Subcutaneous abdominal adipose tissue (tissue), 5 donors: Measurements from ENCODE around the gene DNPH1.

Experiments
- H3K27ac ChIP-seq: one replicate; pipeline ENCODE4 v1.7.0; 2013; ENCODE audit warnings: low read depth, mild to moderate bottlenecking, inconsistent platforms, low read length, moderate library complexity
- H3K27me3 ChIP-seq, 5 donors: one replicate each; pipeline ENCODE4 v1.7.0; 2013; ENCODE audit warnings: low read length in 5 of 5, inconsistent platforms in 1 of 5; ENCODE audit not compliant: control insufficient read depth in 5 of 5, insufficient read depth in 4 of 5
- H3K36me3 ChIP-seq, 5 donors: one replicate each; pipeline ENCODE4 v1.7.0; 2013; ENCODE audit warnings: low read length in 5 of 5; ENCODE audit not compliant: control insufficient read depth in 5 of 5, insufficient read depth in 5 of 5
- H3K4me1 ChIP-seq, 5 donors: one replicate each; pipeline ENCODE4 v1.7.0; 2013; ENCODE audit warnings: low read length in 5 of 5, mild to moderate bottlenecking in 3 of 5, moderate library complexity in 1 of 5; ENCODE audit not compliant: control insufficient read depth in 5 of 5, insufficient read depth in 5 of 5
- H3K4me3 ChIP-seq, 5 donors: one replicate each; pipeline ENCODE4 v1.7.0; 2013; ENCODE audit warnings: low read length in 5 of 5, low read depth in 1 of 5
- H3K9ac ChIP-seq, 5 donors: one replicate each; pipeline ENCODE4 v1.7.0; 2013; ENCODE audit warnings: low read length in 5 of 5, mild to moderate bottlenecking in 4 of 5, moderate library complexity in 3 of 5
- H3K9me3 ChIP-seq, 5 donors: one replicate each; pipeline ENCODE4 v1.7.0; 2013; ENCODE audit warnings: low read length in 5 of 5; ENCODE audit not compliant: control insufficient read depth in 5 of 5
- donor health status: healthy.
- donor health status: healthy.
- donor health status: healthy.
- donor health status: healthy.
- donor health status: healthy.

DNPH1 gene

DNA sequence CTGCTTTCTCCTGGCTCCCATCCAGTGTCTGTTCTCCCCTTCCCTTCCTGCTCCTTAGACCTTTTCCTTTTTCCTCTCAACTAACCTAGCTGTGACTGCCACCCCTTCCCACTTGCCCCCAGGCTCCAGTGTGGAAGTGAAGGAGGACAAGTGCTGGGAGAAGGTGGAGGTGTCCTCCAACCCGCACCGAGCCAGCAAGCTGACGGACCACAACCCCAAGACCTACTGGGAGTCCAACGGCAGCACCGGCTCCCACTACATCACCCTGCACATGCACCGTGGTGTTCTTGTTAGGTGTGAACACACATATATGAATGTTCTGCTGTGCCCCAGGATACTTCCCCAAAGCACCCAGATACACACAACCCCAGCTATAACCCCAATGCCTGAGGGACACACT is 28.7 kb downstream of the DNPH1 start:
- H3K4me1 ChIP-seq = no peaks in the 10 kb centered on the region
- no peaks in the 10 kb centered on the region for H3K9me3 ChIP-seq
- no peak overlapping the region for H3K9ac ChIP-seq
- peaks cover 0 to 80% (median 61%) of the 10 kb centered on the region in 5 donors for H3K36me3 ChIP-seq
- H3K27ac ChIP-seq = no peak overlapping the region
- H3K4me3 ChIP-seq = no peak overlapping the region
- no peaks in the 10 kb centered on the region for H3K27me3 ChIP-seq

DNA sequence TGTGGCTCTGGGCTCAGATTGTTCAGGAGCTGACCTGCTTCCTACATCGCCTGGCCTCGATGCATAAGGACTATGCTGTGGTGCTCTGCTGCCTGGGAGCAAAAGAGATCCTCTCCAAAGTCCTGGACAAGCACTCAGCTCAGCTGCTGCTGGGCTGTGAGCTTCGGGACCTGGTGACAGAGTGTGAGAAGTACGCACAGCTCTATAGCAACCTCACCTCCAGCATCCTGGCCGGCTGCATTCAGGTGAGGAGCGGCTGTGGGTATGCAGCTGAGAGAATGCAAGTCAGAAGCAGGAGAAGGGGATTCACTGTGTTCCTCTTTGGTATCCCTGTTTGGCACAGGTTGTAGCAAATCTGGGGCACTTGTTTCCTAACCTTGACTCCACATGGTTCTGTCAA is 29.4 kb downstream of the DNPH1 start:
- no peaks in the 10 kb centered on the region for H3K27me3 ChIP-seq
- H3K36me3 ChIP-seq = peaks cover 0 to 83% (median 60%) of the 10 kb centered on the region in 5 donors
- H3K9me3 ChIP-seq = no peaks in the 10 kb centered on the region
- no peak overlapping the region for H3K4me3 ChIP-seq
- no peaks in the 10 kb centered on the region for H3K4me1 ChIP-seq
- no peak overlapping the region for H3K9ac ChIP-seq
- no peak overlapping the region for H3K27ac ChIP-seq

DNA sequence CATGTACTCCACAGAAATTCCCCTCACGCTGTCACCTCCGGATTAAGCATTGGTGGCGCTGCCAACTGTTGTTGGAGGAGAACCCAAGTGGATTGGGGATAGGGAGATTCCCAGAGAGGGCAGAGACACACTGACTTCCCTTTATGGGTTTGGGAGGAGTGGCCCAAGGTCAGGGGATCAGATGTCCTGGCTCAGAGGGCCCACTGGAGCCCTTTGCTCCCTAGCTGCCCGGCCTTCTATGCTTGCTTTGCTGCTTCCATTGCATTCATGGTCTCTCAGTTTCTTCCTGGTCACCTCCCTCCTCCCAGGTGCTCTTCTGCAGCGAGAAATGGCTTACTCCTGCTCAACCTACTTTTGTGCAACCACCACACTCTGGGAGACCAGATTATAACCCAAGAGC is 32.9 kb downstream of the DNPH1 start:
- no peaks in the 10 kb centered on the region for H3K4me1 ChIP-seq
- H3K36me3 ChIP-seq = peaks cover 0 to 85% (median 61%) of the 10 kb centered on the region in 5 donors

DNA sequence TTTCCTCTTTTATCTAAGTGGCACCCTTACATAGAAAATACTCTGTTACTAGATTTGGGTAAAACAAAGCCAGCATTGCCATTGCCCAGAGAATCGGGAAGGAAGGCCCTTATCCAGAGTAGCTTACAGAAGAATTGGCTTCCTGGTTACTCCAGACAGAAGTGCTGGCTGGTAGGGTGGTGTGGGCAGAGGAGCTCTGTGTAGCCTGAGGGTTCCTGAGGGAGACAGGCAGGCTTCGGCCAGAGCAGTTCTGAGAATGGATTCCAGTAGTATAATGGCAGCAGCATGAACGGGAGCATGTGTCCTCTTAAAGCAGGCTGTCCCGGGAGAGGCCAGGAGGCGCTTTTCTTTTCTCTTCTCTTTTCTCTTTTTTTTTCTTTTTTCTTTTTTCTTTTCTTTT is 35.4 kb downstream of the DNPH1 start:
- Histone ChIP-seq H3K4me1 (no peaks in the 10 kb centered on the region), H3K9ac (no peak overlapping the region), H3K9me3 (no peaks in the 10 kb centered on the region), H3K4me3 (no peak overlapping the region), H3K27ac (no peak overlapping the region), H3K27me3 (no peaks in the 10 kb centered on the region), H3K36me3 (peaks cover 0 to 64% (median 44%) of the 10 kb centered on the region in 5 donors)

More for the DNA sequence above, 32.9 kb downstream of the DNPH1 start:
- H3K9ac ChIP-seq = no peak overlapping the region
- no peaks in the 10 kb centered on the region for H3K27me3 ChIP-seq
- H3K27ac ChIP-seq = no peak overlapping the region
- no peaks in the 10 kb centered on the region for H3K9me3 ChIP-seq
- H3K4me3 ChIP-seq = no peak overlapping the region

DNA sequence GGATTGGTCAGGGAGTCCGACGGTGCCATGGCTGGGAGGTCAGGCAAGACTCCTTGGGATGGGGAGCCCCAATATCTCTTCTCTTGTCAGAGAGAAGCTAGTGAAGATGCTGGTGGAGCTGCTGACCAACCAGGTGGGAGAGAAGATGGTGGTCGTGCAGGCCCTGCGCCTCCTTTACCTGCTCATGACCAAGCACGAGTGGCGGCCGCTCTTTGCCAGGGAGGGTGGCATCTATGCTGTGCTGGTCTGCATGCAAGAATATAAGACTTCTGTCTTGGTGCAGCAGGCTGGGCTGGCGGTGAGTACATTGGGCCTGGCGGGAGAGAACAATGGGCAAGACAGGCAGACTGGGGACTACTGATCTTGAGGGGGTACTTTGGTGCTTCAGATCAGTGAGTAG is 36.4 kb downstream of the DNPH1 start:
- peak overlapping the region in 1 of 5 donors; percentile 20 for H3K9ac ChIP-seq
- no peaks in the 10 kb centered on the region for H3K27me3 ChIP-seq
- no peaks in the 10 kb centered on the region for H3K4me1 ChIP-seq
- H3K9me3 ChIP-seq = no peaks in the 10 kb centered on the region
- H3K36me3 ChIP-seq = peaks cover 2 to 66% (median 45%) of the 10 kb centered on the region in 5 donors
- H3K27ac ChIP-seq = no peak overlapping the region
- no peak overlapping the region for H3K4me3 ChIP-seq

DNA sequence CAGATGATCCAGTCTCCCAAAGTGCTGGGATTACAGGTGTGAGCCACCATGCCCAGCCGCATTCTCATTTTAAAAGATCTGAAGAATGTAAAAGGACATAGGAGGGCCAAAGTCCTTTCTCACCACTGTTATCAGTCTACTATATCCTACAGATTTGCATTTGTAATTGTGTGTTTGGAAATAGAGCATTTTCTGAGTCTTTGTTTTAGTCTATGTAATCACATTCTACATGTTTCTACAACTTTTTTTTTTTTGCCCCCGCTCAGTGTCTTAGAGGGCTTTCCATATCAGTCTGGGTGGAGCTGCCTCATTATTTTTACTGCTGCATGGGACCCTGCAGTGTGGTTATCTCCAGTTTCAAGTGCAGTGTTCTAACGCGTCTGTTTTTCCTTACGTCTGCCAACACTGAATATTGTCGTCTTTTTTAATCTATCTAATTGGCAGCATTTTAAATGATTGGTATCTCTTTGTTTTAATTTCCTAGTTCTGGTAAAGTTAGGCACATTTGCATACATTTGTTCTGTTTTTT is 39.4 kb downstream of the DNPH1 start:
- Histone ChIP-seq H3K4me1 (no peaks in the 10 kb centered on the region), H3K9me3 (no peaks in the 10 kb centered on the region), H3K27ac (no peak overlapping the region), H3K27me3 (no peaks in the 10 kb centered on the region), H3K4me3 (no peak overlapping the region), H3K9ac (no peak overlapping the region), H3K36me3 (peaks cover 2 to 64% (median 46%) of the 10 kb centered on the region in 5 donors)

DNA sequence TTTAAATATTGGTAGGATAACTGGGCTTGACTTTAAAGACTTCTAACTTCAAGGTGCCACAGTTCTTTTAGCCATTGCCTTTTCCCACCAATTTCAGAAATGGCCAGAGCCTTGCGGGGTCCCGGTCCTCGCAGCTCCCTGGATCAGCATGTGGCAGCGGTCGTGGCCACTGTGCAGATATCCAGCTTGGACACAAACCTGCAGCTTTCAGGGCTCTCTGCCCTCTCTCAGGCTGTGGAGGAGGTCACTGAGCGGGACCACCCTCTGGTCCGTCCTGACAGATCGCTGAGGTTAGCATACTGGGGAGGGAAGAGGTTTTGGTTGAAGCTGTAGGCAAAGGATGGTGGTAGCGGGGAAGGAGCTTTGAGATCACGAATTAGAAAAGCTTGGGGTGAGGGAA is 40.9 kb downstream of the DNPH1 start:
- no peaks in the 10 kb centered on the region for H3K27me3 ChIP-seq
- peaks cover 0 to 5% (median 2%) of the 10 kb centered on the region in 5 donors for H3K4me1 ChIP-seq
- peaks cover 2 to 62% (median 46%) of the 10 kb centered on the region in 5 donors for H3K36me3 ChIP-seq
- H3K9ac ChIP-seq = no peak overlapping the region
- no peaks in the 10 kb centered on the region for H3K9me3 ChIP-seq
- no peak overlapping the region for H3K4me3 ChIP-seq
- H3K27ac ChIP-seq = no peak overlapping the region

DNA sequence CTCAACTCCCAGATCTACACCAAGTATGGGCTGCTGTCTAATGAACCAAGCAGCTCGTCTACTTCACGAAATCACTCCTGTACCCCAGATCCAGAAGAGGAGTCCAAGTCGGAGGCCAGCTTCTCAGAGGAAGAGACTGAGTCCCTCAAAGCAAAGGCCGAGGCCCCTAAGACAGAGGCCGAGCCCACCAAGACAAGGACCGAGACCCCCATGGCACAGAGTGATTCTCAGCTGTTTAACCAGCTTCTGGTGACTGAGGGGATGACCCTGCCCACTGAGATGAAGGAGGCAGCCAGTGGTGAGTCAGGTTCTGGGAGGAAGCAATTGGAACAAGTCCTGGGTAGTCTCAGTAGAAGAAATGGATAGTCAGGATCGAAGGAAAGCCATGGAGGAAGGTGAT is 41.5 kb downstream of the DNPH1 start:
- Histone ChIP-seq H3K36me3 (peaks cover 2 to 57% (median 42%) of the 10 kb centered on the region in 5 donors), H3K4me3 (no peak overlapping the region), H3K4me1 (peaks cover 0 to 11% (median 8%) of the 10 kb centered on the region in 5 donors), H3K9ac (no peak overlapping the region), H3K9me3 (no peaks in the 10 kb centered on the region), H3K27me3 (no peaks in the 10 kb centered on the region), H3K27ac (no peak overlapping the region)

DNA sequence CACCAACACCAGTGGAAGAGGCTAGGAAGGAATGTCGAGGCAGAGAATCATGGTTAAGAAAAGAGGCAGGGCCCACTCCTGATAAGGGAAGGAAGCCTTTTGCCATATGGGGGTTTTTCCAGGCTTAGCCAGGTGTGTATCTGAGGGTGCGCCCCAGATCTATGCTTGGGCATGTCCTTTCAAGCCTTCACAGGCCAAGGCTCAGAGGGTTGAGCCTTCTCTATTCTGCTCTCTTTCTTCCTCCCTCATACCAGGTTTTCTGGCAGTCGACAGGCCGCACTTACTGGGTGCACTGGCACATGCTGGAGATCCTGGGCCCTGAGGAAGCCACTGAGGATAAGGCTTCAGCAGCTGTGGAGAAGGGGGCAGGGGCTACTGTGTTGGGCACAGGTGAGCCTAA is 42.6 kb downstream of the DNPH1 start:
- H3K4me1 ChIP-seq = peaks cover 2 to 18% (median 16%) of the 10 kb centered on the region in 5 donors
- no peak overlapping the region for H3K4me3 ChIP-seq
- H3K9me3 ChIP-seq = no peaks in the 10 kb centered on the region
- no peak overlapping the region for H3K9ac ChIP-seq
- H3K27ac ChIP-seq = no peak overlapping the region
- no peaks in the 10 kb centered on the region for H3K27me3 ChIP-seq
- peaks cover 2 to 48% (median 40%) of the 10 kb centered on the region in 5 donors for H3K36me3 ChIP-seq

DNA sequence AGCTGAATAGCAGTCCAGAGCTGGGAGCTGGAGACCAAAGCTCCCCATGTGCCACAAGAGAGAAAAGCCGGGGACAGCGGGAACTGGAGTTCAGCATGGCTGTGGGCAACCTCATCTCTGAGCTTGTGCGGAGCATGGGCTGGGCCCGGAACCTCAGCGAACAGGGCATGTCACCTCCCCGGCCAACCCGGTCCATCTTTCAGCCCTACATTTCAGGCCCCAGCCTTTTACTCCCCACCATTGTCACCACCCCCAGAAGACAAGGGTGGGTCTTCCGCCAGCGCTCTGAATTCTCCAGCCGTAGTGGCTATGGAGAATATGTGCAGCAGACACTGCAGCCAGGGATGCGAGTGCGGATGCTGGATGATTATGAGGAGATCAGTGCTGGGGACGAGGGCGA is 43.3 kb downstream of the DNPH1 start:
- Histone ChIP-seq H3K36me3 (peaks cover 2 to 48% (median 40%) of the 10 kb centered on the region in 5 donors), H3K27ac (no peak overlapping the region), H3K9me3 (no peaks in the 10 kb centered on the region), H3K4me1 (peaks cover 4 to 23% (median 21%) of the 10 kb centered on the region in 5 donors), H3K4me3 (no peak overlapping the region), H3K9ac (no peak overlapping the region), H3K27me3 (no peaks in the 10 kb centered on the region)
